HepG2 (cell line): Measurements from ENCODE around the gene MVP. TPM values are rescaled to one million over a fixed set of nuclear protein-coding genes. Genes with fewer than 3 reads are reported as not detected.

Experiments
- AKAP8 ChIP-seq: sonication (generic); formaldehyde crosslinking; IDR thresholded peaks from 2 replicates; pipeline ENCODE4 v1.5.1; 2020; ENCODE audit warnings: mild to moderate bottlenecking, missing genetic modification reagents
- ARID3A ChIP-seq: IDR thresholded peaks from 2 replicates; pipeline ENCODE4 v1.6.1; 2012; ENCODE audit warnings: low read depth, low read length, improper control_type of control experiment
- BRF2 ChIP-seq: sonication (generic); formaldehyde crosslinking; IDR thresholded peaks from 2 replicates; pipeline ENCODE4 v1.8.1; 2022; ENCODE audit warnings: mild to moderate bottlenecking, missing genetic modification reagents
- CCDC6 ChIP-seq: sonication (generic); formaldehyde crosslinking; IDR thresholded peaks from 2 replicates; pipeline ENCODE4 v1.8.1; 2022; ENCODE audit warnings: mild to moderate bottlenecking, missing genetic modification reagents, moderate library complexity
- CEBPB ChIP-seq: IDR thresholded peaks from 2 replicates; pipeline ENCODE4 v1.6.1; 2011; ENCODE audit warnings: low read depth, low read length, improper control_type of control experiment, borderline replicate concordance
- E2F2 ChIP-seq: sonication (generic); formaldehyde crosslinking; IDR thresholded peaks from 2 replicates; pipeline ENCODE4 v1.4.0; 2020; ENCODE audit warnings: missing genetic modification reagents, borderline replicate concordance
- FLYWCH1 ChIP-seq: sonication (generic); formaldehyde crosslinking; IDR thresholded peaks from 2 replicates; pipeline ENCODE4 v1.8.1; 2023; ENCODE audit warnings: mild to moderate bottlenecking, missing genetic modification reagents
- GATAD2A ChIP-seq: IDR thresholded peaks from 2 replicates; pipeline ENCODE4 v1.6.1; 2016
- GMEB1 ChIP-seq: sonication (generic); formaldehyde crosslinking; IDR thresholded peaks from 2 replicates; pipeline ENCODE4 v1.5.1; 2020; ENCODE audit warnings: missing genetic modification reagents, mild to moderate bottlenecking, borderline replicate concordance
- GMEB2 ChIP-seq: IDR thresholded peaks from 2 replicates; pipeline ENCODE4 v1.6.1; 2016; ENCODE audit warnings: missing biosample characterization, missing genetic modification reagents, low read depth
- HNRNPL ChIP-seq: fragments of 200-400 bp; formaldehyde crosslinking; IDR thresholded peaks from 2 replicates; pipeline ENCODE4 v1.6.1; 2017; ENCODE audit warnings: mild to moderate bottlenecking, low read depth, low read length
- ISL2 ChIP-seq: sonication (generic); formaldehyde crosslinking; IDR thresholded peaks from 2 replicates; pipeline ENCODE4 v1.5.0; 2020; ENCODE audit warnings: missing genetic modification reagents
- PAXIP1 ChIP-seq: sonication (generic); formaldehyde crosslinking; conservative IDR thresholded peaks from 2 replicates; pipeline ENCODE4 v1.4.0; 2020; ENCODE audit warnings: mild to moderate bottlenecking, missing genetic modification reagents, moderate library complexity
- WIZ ChIP-seq: sonication (generic); formaldehyde crosslinking; IDR thresholded peaks from 2 replicates; pipeline ENCODE4 v1.5.1; 2020; ENCODE audit warnings: mild to moderate bottlenecking, missing genetic modification reagents
- ZFAT ChIP-seq: sonication (generic); formaldehyde crosslinking; conservative IDR thresholded peaks from 2 replicates; pipeline ENCODE4 v1.8.1; 2023; ENCODE audit warnings: missing genetic modification reagents, inconsistent platforms
- ZNF382 ChIP-seq: sonication (generic); formaldehyde crosslinking; IDR thresholded peaks from 2 replicates; pipeline ENCODE4 v1.5.0; 2020; ENCODE audit warnings: missing genetic modification reagents, mild to moderate bottlenecking, borderline replicate concordance
- ZNF432 ChIP-seq: sonication (generic); formaldehyde crosslinking; IDR thresholded peaks from 2 replicates; pipeline ENCODE4 v1.5.0; 2020; ENCODE audit warnings: missing genetic modification reagents, mild to moderate bottlenecking, borderline replicate concordance
- polyA plus RNA-seq, 8 experiments: library from polyadenylated mRNA; depleted of rRNA in 3 of 8; stranded (reverse) in 7 of 8; unstranded in 1 of 8; fragments of >200 nt; fragmentation: Illumina TruSeq in 4 of 8; extraction: Trizol in 4 of 8; gene quantifications; 2 replicates each; pipeline versions ENCODE4 v1.2.1 to v1.2.3, GENCODE V29; 2011 to 2016; ENCODE audit warnings: low read depth in 4 of 8, missing spikeins in 1 of 8, mixed read lengths in 1 of 8; ENCODE audit not compliant: insufficient read depth in 1 of 8
- total RNA-seq, 5 experiments: library from RNA; depleted of rRNA; stranded (reverse); fragments of >200 nt; fragmentation: Illumina TruSeq; extraction: Trizol; gene quantifications; 2 replicates each; pipeline ENCODE4 v1.2.3, GENCODE V29; 2016; ENCODE audit warnings: low read depth in 1 of 5

Gene MVP
- total and polyA plus RNA-seq, 2 of the 13 experiments (the other 11 are each of a cell fraction or from before 2014, with no cell fraction given): 22.9 to 43.5 TPM

- TF ChIP-seq ZNF432 (CRISPR knock-in tag): no peak
- peak; percentile 88; the same call in 1 of the 2 replicates for TF ChIP-seq FLYWCH1
- 0 out of 2 replicates have a peak, but pooled peaks have one; percentile 58 for TF ChIP-seq E2F2 (CRISPR knock-in tag)
- TF ChIP-seq GATAD2A (CRISPR knock-in tag): peak; percentile 26
- peak; percentile 67; the same call in 1 of the 2 replicates for TF ChIP-seq ISL2
- peak; percentile 99 for TF ChIP-seq GMEB1 (CRISPR knock-in tag)
- peak; percentile 43; the same call in 1 of the 2 replicates for TF ChIP-seq ARID3A
- no peak for TF ChIP-seq ZFAT
- TF ChIP-seq ZNF382 (CRISPR knock-in tag): no peak
- TF ChIP-seq GMEB2 (CRISPR knock-in tag): peak; percentile 95
- no peak; the same call in 1 of the 2 replicates for TF ChIP-seq BRF2 (CRISPR knock-in tag)
- TF ChIP-seq WIZ: peak; percentile 94
- TF ChIP-seq AKAP8 (CRISPR knock-in tag): peak; percentile 76; the same call in 1 of the 2 replicates
- TF ChIP-seq HNRNPL: no peak
- peak; percentile 60; the same call in 1 of the 2 replicates for TF ChIP-seq PAXIP1
- TF ChIP-seq CCDC6: no peak; the same call in 1 of the 2 replicates
- no peak for TF ChIP-seq CEBPB
Measured at GRCh38 chr16:29815793-29816693, 4.2 kb upstream of the MVP start, which contains the start of gene PAGR1 (continued).
